ENCODE measurements around the gene ACOX1.
A peak's percentile ranks its signal among the peaks of the same experiment; 100 is the strongest.

The ACOX1 gene

DNA sequence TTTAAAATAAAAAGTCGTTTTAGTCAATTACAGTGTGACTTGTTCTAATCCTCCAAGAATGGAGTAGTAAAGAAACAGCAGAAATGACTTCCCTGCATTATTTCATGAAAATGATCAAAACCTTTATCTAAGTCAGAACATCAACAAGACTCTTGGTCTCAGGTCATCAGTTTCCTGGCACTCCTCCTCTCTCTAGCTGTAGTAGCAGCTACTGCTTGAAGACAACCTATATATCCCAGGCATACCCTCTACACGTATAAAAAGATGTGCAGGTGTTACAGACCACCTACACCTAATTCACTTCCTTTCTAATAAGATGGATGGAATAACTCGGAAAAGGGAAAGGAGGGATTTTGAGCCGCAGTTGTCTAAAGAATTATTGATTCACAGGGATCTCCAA lies 36.5 kb downstream of the ACOX1 start:
- no peak overlapping the region for H3K4me3 ChIP-seq (ENCODE audit: low read length)
- TF ChIP-seq ZNF274 (IDR thresholded peaks at IDR 0.05; ENCODE audit: low read depth, low read length) = no peak

- H3K4me3 ChIP-seq (ENCODE audit: low read length) = peak overlapping the region; percentile 93; the same call in 1 of the 2 replicates
- no peak for TF ChIP-seq ZNF274 (IDR thresholded peaks at IDR 0.05; ENCODE audit: low read depth, low read length)
Observed at GRCh38 chr17:75941442-75941819, 37.5 kb downstream of the ACOX1 start.

DNA sequence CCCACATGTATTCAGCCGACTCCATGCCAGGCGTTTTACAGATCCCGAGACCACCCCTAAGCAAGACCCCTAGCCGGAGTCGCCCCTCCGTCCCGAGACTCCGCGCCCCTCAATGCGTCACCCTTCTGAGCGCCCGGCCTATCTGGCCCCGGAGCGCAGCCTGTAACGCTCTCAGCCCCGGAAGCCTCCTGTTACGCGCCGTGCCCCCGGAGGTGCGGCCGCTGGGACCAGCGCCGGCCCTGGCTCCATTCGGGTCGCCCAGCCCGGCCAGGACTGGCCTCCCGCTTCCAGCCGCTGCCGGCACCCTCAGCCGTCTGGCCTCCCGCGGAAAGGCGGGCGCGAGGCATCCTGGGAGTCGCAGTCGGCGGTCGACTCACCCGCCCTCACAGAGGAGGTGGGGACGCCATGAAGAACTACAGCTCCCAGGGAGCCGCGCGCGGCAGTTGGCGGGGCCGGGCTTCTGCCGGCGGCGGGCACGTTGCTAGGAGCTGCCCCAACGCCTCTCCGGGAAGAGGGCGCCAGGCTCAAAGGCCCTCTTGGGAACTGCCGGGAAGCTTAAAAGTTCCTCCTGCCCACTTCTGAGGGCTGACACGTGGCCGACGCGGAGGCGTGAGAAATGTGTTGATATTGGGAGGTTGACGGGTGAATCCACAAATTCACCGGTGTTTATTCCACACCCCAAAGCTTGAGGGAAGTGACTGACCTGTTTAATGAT lies 38.1 kb downstream of the ACOX1 start, which contains the start of gene FBF1:
FBF1 (minus strand) TSS at position 316 of the 715 bp plus-strand sequence. CDS start 2,893 bp downstream, outside the sequence.
- TF ChIP-seq ZNF274 (IDR thresholded peaks at IDR 0.05; ENCODE audit: low read depth, low read length) = no peak

DNA sequence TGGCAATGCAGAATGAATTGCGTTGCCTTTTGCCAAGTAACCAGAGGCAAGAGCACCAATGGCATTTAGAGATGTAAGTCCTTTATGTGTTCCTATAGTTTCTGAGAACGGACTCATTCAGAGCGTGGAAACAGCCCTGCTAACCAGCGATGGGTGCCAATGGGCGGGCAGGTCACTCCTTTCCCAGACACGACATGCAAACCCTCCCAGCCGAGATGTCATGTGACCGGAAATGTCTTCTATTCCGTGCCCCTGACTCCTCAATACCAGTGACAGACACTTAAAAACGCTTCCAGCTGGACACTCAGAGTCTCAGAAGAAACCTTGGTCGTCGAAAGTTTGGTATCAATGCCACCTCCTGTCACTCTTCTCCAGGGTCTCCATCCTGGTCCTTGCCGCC lies 41.3 kb downstream of the ACOX1 start:
- no peak for TF ChIP-seq ZNF274 (IDR thresholded peaks at IDR 0.05; ENCODE audit: low read depth, low read length)

More for the DNA sequence above, 38.1 kb downstream of the ACOX1 start, which contains the start of gene FBF1:
- peak within 1 kb of the TSS; percentile 93 for H3K4me3 ChIP-seq (ENCODE audit: low read length)

DNA sequence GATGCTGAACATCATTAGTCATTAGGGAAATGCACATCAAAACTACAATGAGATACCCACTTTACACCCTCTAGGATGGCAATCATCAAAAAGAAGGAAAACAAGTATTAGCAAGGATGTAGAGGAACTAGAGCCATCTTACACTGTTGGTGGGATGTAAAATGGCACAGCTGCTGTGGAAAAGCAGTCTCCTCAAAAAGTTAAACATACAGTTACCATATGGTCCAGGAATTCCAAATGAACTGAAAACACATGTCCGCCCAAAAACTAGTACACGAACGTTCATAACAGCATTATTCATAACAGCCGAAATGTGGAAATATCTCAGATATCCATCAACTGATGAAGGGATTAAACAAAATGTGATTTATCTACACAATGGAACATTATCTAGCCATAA lies 45.2 kb downstream of the ACOX1 start:
- H3K4me3 ChIP-seq (ENCODE audit: low read length) = no peak overlapping the region
- no peak for TF ChIP-seq ZNF274 (IDR thresholded peaks at IDR 0.05; ENCODE audit: low read depth, low read length)

More for the DNA sequence above, 41.3 kb downstream of the ACOX1 start:
- H3K4me3 ChIP-seq (ENCODE audit: low read length) = no peak overlapping the region

DNA sequence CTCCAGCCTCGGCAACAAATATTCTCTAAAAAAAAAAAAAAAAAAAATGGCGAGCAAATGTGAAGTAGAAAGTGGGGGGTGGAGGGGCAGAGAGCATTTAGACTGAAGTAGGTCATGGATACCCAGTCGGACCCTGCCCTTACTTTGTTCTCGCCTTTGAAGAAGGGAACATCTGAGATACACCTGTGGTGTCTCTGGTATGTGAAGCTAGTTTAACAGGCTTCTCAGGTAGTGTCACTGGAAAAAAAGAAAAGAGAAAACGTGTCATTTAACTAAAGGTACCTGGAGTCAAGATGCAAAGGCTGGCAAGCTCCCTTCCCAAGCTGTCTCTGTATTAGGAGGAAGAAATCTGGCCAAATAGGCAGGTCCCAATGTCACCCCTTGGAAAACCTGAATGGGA lies 46.1 kb downstream of the ACOX1 start:
- H3K4me3 ChIP-seq (ENCODE audit: low read length) = no peak overlapping the region
- TF ChIP-seq ZNF274 (IDR thresholded peaks at IDR 0.05; ENCODE audit: low read depth, low read length) = no peak

GRCh38 chr17:75931062-75931461 lies 47.9 kb downstream of the ACOX1 start:
- no peak for TF ChIP-seq ZNF274 (IDR thresholded peaks at IDR 0.05; ENCODE audit: low read depth, low read length)
- no peak overlapping the region for H3K4me3 ChIP-seq (ENCODE audit: low read length)

- no peak overlapping the region for H3K4me3 ChIP-seq (ENCODE audit: low read length)
- TF ChIP-seq ZNF274 (IDR thresholded peaks at IDR 0.05; ENCODE audit: low read depth, low read length) = no peak
Observed at GRCh38 chr17:75927286-75927922, 51.6 kb downstream of the ACOX1 start.

DNA sequence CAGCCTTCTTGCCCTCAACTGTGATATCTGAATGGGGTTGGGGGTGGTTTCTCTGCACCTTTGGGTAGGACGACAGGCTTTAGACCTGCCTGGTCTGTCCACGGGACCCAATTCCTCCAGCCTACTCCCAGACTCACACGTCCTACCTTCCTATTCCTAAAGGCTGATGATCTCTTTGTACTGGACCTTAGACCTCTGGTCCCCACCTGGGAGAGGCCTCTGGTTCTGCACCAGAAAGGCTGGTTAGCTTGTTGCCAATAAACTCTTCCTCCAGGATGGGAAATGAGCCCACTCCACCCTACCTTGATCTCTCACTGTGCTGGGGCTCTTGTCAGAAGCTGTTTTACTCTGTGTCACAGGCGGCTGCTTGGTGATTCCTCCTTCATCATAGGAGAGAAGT lies 52.5 kb downstream of the ACOX1 start:
- no peak for TF ChIP-seq ZNF274 (IDR thresholded peaks at IDR 0.05; ENCODE audit: low read depth, low read length)
- H3K4me3 ChIP-seq (ENCODE audit: low read length) = no peak overlapping the region

GRCh38 chr17:75925912-75926311 lies 53.1 kb downstream of the ACOX1 start:
- H3K4me3 ChIP-seq (ENCODE audit: low read length) = no peak overlapping the region
- no peak for TF ChIP-seq ZNF274 (IDR thresholded peaks at IDR 0.05; ENCODE audit: low read depth, low read length)

DNA sequence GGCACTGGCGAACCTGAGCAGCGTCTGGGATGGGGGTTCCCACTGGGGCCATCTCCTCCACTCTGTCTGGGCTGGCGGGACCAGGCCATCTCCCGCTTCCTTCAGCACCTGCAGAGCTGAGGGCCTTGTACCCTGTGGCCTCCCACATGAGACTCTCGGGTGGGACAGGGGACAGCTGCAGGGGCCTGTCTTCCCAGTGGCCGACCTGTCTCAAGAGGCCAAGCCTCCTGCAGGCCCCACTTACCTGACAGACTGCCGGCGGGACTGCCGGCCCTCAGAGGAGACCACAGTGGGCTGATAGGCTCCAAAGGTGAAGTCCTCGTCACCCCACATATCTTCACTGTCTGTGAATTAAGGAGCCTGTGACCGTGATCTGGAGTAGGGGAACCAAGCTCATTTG lies 53.9 kb downstream of the ACOX1 start:
- no peak overlapping the region for H3K4me3 ChIP-seq (ENCODE audit: low read length)
- no peak for TF ChIP-seq ZNF274 (IDR thresholded peaks at IDR 0.05; ENCODE audit: low read depth, low read length)

- no peak for TF ChIP-seq ZNF274 (IDR thresholded peaks at IDR 0.05; ENCODE audit: low read depth, low read length)
- no peak overlapping the region for H3K4me3 ChIP-seq (ENCODE audit: low read length)
Observed at GRCh38 chr17:75922963-75923874, 55.7 kb downstream of the ACOX1 start.

GRCh38 chr17:75922173-75922961 lies 56.6 kb downstream of the ACOX1 start:
- H3K4me3 ChIP-seq (ENCODE audit: low read length) = no peak overlapping the region
- no peak for TF ChIP-seq ZNF274 (IDR thresholded peaks at IDR 0.05; ENCODE audit: low read depth, low read length)

GRCh38 chr17:75921596-75921995 lies 57.4 kb downstream of the ACOX1 start:
- TF ChIP-seq ZNF274 (IDR thresholded peaks at IDR 0.05; ENCODE audit: low read depth, low read length) = no peak
- H3K4me3 ChIP-seq (ENCODE audit: low read length) = no peak overlapping the region

All from GM08714 (cell line).